K562 (cell line): ENCODE data around the gene DENND10. TPM values are rescaled to one million over a fixed set of nuclear protein-coding genes. Genes with fewer than 3 reads are reported as not detected.

ENCODE experiments used
- ATF7 ChIP-seq: fragments of 450-650 bp; IDR thresholded peaks from 2 replicates; pipeline ENCODE4 v1.7.1; 2014; ENCODE audit warnings: mild to moderate bottlenecking, moderate library complexity
- CEBPG ChIP-seq, 3 experiments: fragments of 200-800 bp in 1 of 3; sonication (Bioruptor generic) in 1 of 3; sonication (generic) in 1 of 3; formaldehyde crosslinking in 1 of 3; IDR thresholded peaks in 2 of 3; conservative IDR thresholded peaks in 1 of 3; 2 replicates each; pipeline versions ENCODE4 v1.6.1 to v1.8.0; 2016 to 2022; ENCODE audit warnings: missing compliant biosample characterization in 2 of 3, missing genetic modification characterization in 2 of 3, mild to moderate bottlenecking in 1 of 3, missing genetic modification reagents in 1 of 3
- CTCF ChIP-seq, 3 experiments: IDR thresholded peaks in 2 of 3; conservative IDR thresholded peaks in 1 of 3; 2 replicates each; pipeline ENCODE4 v1.5.1; 2011 to 2012; ENCODE audit warnings: low read length in 3 of 3, mild to moderate bottlenecking in 3 of 3, control low read depth in 2 of 3, improper control_type of control experiment in 1 of 3, inconsistent platforms in 1 of 3, low read depth in 1 of 3, mixed read lengths in 1 of 3, moderate library complexity in 1 of 3; ENCODE audit not compliant: insufficient read depth in 2 of 3
- CXXC5 ChIP-seq: fragments of 250-450 bp; sonication (Bioruptor Pico); IDR thresholded peaks from 2 replicates; pipeline ENCODE4 v1.8.0; 2022; ENCODE audit warnings: inconsistent platforms, mild to moderate bottlenecking, moderate library complexity
- ELF1 ChIP-seq: fragments of 200-800 bp; sonication (Bioruptor generic); IDR thresholded peaks from 2 replicates; pipeline ENCODE4 v1.6.1; 2016; ENCODE audit warnings: missing genetic modification characterization, missing compliant biosample characterization
- ETS1 ChIP-seq: conservative IDR thresholded peaks from 2 replicates; pipeline ENCODE4 v1.6.1; 2011; ENCODE audit warnings: low read depth, mild to moderate bottlenecking, low read length; ENCODE audit not compliant: control insufficient read depth
- FOXP1 ChIP-seq: sonication (generic); formaldehyde crosslinking; IDR thresholded peaks from 2 replicates; pipeline ENCODE4 v1.8.0; 2022; ENCODE audit warnings: mild to moderate bottlenecking, missing genetic modification reagents
- GATAD2A ChIP-seq: fragments of 450-650 bp; IDR thresholded peaks from 2 replicates; pipeline ENCODE4 v1.6.1; 2017
- HDAC1 ChIP-seq, 2 experiments: fragments of 450-650 bp; IDR thresholded peaks; 2 replicates each; pipeline ENCODE4 v1.6.1; 2016 to 2017; ENCODE audit warnings: inconsistent platforms in 1 of 2, mild to moderate bottlenecking in 1 of 2, moderate library complexity in 1 of 2
- HNRNPH1 ChIP-seq: fragments of 200-400 bp; formaldehyde crosslinking; optimal IDR thresholded peaks from 2 replicates; pipeline ENCODE3; 2017; ENCODE audit warnings: low read depth, mild to moderate bottlenecking, low read length, moderate library complexity
- KDM1A ChIP-seq, 2 experiments: fragments of 450-650 bp; IDR thresholded peaks; 2 replicates each; pipeline ENCODE4 v1.6.1; 2016; ENCODE audit warnings: mild to moderate bottlenecking in 2 of 2
- MAFK ChIP-seq: IDR thresholded peaks from 2 replicates; pipeline ENCODE4 v1.6.1; 2011; ENCODE audit warnings: low read length, improper control_type of control experiment
- MAZ ChIP-seq, 2 experiments: fragments of 450-650 bp in 1 of 2; sonication (generic) in 1 of 2; formaldehyde crosslinking; IDR thresholded peaks in 1 of 2; conservative IDR thresholded peaks in 1 of 2; 2 replicates each; pipeline versions ENCODE4 v1.4.0 to v1.5.0; 2020; ENCODE audit warnings: mild to moderate bottlenecking in 1 of 2, missing genetic modification reagents in 1 of 2
- MEF2A ChIP-seq: IDR thresholded peaks from 2 replicates; pipeline ENCODE4 v1.6.1; 2011; ENCODE audit warnings: low read depth, mild to moderate bottlenecking, low read length, moderate library complexity; ENCODE audit not compliant: control insufficient read depth
- PREB ChIP-seq: sonication (generic); formaldehyde crosslinking; IDR thresholded peaks from 2 replicates; pipeline ENCODE4 v1.8.1; 2023; ENCODE audit warnings: mild to moderate bottlenecking, missing genetic modification reagents
- RAD51 ChIP-seq: fragments of 450-650 bp; IDR thresholded peaks from 2 replicates; pipeline ENCODE4 v1.7.1; 2016; ENCODE audit warnings: low read depth, mild to moderate bottlenecking, borderline replicate concordance
- RFX5 ChIP-seq: IDR thresholded peaks from 2 replicates; pipeline ENCODE4 v1.6.1; 2011; ENCODE audit warnings: low read depth, mild to moderate bottlenecking, improper control_type of control experiment, low read length
- SMARCA4 ChIP-seq: fragments of 450-650 bp; IDR thresholded peaks from 2 replicates; pipeline ENCODE4 v1.6.1; 2016
- SOX6 ChIP-seq: fragments of 450-650 bp; IDR thresholded peaks from 2 replicates; pipeline ENCODE4 v1.6.1; 2014; ENCODE audit warnings: mild to moderate bottlenecking
- TBP ChIP-seq: optimal IDR thresholded peaks from 2 replicates; pipeline ENCODE3; 2011; ENCODE audit warnings: low read depth, low read length, improper control_type of control experiment
- TRIM24 ChIP-seq, 2 experiments: fragments of 450-650 bp; IDR thresholded peaks; 2 replicates each; pipeline ENCODE4 v1.6.1; 2016
- ZBTB7A ChIP-seq: IDR thresholded peaks from 2 replicates; pipeline ENCODE4 v1.6.1; 2011; ENCODE audit warnings: low read depth, mild to moderate bottlenecking, low read length, moderate library complexity, borderline replicate concordance; ENCODE audit not compliant: control insufficient read depth
- ZC3H8 ChIP-seq: fragments of 450-650 bp; IDR thresholded peaks from 2 replicates; pipeline ENCODE4 v1.6.1; 2017
- ZNF324 ChIP-seq: fragments of 250-450 bp; sonication (Bioruptor Pico); IDR thresholded peaks from 2 replicates; pipeline ENCODE4 v1.4.0; 2020; ENCODE audit warnings: mild to moderate bottlenecking
- ZNF551 ChIP-seq: fragments of 250-450 bp; sonication (Bioruptor Pico); IDR thresholded peaks from 2 replicates; pipeline ENCODE4 v1.5.0; 2021; ENCODE audit warnings: mild to moderate bottlenecking, moderate library complexity
- ZNF696 ChIP-seq: fragments of 250-450 bp; sonication (Bioruptor Pico); conservative IDR thresholded peaks from 2 replicates; pipeline ENCODE4 v1.4.0; 2020; ENCODE audit warnings: mild to moderate bottlenecking, moderate library complexity
- polyA plus RNA-seq, 8 experiments: library from polyadenylated mRNA; depleted of rRNA in 4 of 8; stranded (reverse) in 5 of 8; unstranded in 3 of 8; fragments of >200 nt; fragmentation: Nextera tagmentation in 2 of 8; fragmentation: Illumina TruSeq in 1 of 8; extraction: Ambion mirVana in 2 of 8; extraction: Trizol in 1 of 8; gene quantifications; 2 replicates each; pipeline versions ENCODE4 v1.2.1 to v1.2.3, GENCODE V29; 2011 to 2014; ENCODE audit warnings: inconsistent platforms in 1 of 8, missing spikeins in 1 of 8
- total RNA-seq, 7 experiments: library from RNA; depleted of rRNA in 6 of 7; stranded (reverse); fragments of >200 nt in 6 of 7; fragmentation: Illumina TruSeq in 2 of 7; extraction: Trizol in 2 of 7; gene quantifications; 2 replicates each; pipeline versions ENCODE4 v1.2.1 to v1.2.3, GENCODE V29; 2011 to 2021; ENCODE audit warnings: low replicate concordance in 1 of 7

Gene DENND10
- total and polyA plus RNA-seq, 9 of the 15 experiments (the other 6 are each of a cell fraction or from before 2014, with no cell fraction given) = 9.4 to 20.0 (median 12.5) TPM

- TF ChIP-seq GATAD2A (no peak), ETS1 (no peak), MAFK (no peak), RFX5 (no peak), ZNF324 (CRISPR knock-in tag) (no peak), HDAC1 (IDR thresholded peaks at IDR 0.05) (0 out of 4 replicates have a peak, but pooled peaks of 1 of the 2 experiments have one; percentile 17), ZC3H8 (no peak), SMARCA4 (peak; percentile 68; the same call in 1 of the 2 replicates), PREB (no peak), ZNF551 (CRISPR knock-in tag) (no peak), RAD51 (no peak), CTCF (IDR thresholded peaks at IDR 0.05 in 2 of 3, conservative IDR thresholded peaks at IDR 0.05 in 1 of 3; ENCODE audit: insufficient read depth in 2 of 3, low read depth in 1 of 3, low read length in 3 of 3) (peak in 1 of 3 experiments; percentile 9; a peak in 1 of 6 replicates), KDM1A (IDR thresholded peaks at IDR 0.05) (no peak), FOXP1 (CRISPR knock-in tag) (0 out of 2 replicates have a peak, but pooled peaks have one; percentile 40), ATF7 (peak; percentile 85), CXXC5 (CRISPR knock-in tag) (peak; percentile 39; the same call in 1 of the 2 replicates), HNRNPH1 (no peak), TBP (peak; percentile 20), ELF1 (tag) (0 out of 2 replicates have a peak, but pooled peaks have one; percentile 28), MAZ (CRISPR knock-in tag; conservative IDR thresholded peaks at IDR 0.05 in 1 of 2, IDR thresholded peaks at IDR 0.05 in 1 of 2) (peak in 1 of 2 experiments; percentile 36; a peak in 1 of 4 replicates), CEBPG (CRISPR knock-in tag; IDR thresholded peaks at IDR 0.05) (peak; percentile 91), CEBPG (tag; conservative IDR thresholded peaks at IDR 0.05 in 1 of 2, IDR thresholded peaks at IDR 0.05 in 1 of 2) (peak; percentile 30 to 40; a peak in 1 of 4 replicates), SOX6 (peak; percentile 50), ZBTB7A (no peak), TRIM24 (IDR thresholded peaks at IDR 0.05) (peak in 1 of 2 experiments; percentile 36; a peak in 1 of 4 replicates), ZNF696 (CRISPR knock-in tag) (no peak), MEF2A (no peak)
Measured at GRCh38 chr10:119161680-119162451, 58.0 kb downstream of the DENND10 start (continued).
